ENCODE measurements around the gene TEF. TPM values are rescaled to one million over a fixed set of nuclear protein-coding genes. Genes with fewer than 3 reads are reported as not detected.

The TEF gene
- total RNA-seq, 1 donor from 2014 or later = 13.9 TPM

DNA sequence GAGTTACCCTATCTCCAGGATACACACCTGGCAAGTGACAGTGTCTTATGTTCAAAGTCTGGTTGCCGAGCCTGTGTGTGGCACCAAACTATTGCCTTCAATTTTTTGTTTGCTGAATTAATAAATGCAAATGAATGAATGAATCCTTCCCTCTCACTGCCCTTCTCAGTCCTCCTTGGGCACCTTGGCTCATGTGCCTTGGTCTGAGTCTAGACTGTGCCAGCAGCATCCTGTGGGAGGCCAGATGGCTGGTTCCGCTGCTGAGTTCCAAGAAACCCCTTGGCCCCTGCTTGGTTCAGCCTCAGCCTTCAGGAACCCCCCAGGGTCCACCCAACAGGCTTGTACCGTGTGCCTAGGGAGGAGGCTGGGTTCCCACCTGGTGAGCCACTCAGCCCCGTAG is 33.8 kb downstream of the TEF start:
- peaks cover 4% of the 10 kb centered on the region for H3K9me3 Mint-ChIP-seq (ENCODE audit: unreplicated experiment)
- peaks cover 1% of the 10 kb centered on the region for H3K27me3 Mint-ChIP-seq (ENCODE audit: unreplicated experiment)
- DNase-seq = no peak
- TF ChIP-seq CTCF (IDR thresholded peaks at IDR 0.05; ENCODE audit: partially characterized antibody, unreplicated experiment) = no peak
- peaks cover 10% of the 10 kb centered on the region for H3K4me1 Mint-ChIP-seq (ENCODE audit: low read depth, unreplicated experiment)
- H3K4me3 Mint-ChIP-seq (ENCODE audit: unreplicated experiment) = no peak overlapping the region
- H3K27ac Mint-ChIP-seq (ENCODE audit: unreplicated experiment) = no peak overlapping the region
- H3K36me3 Mint-ChIP-seq (ENCODE audit: unreplicated experiment) = no peaks in the 10 kb centered on the region

DNA sequence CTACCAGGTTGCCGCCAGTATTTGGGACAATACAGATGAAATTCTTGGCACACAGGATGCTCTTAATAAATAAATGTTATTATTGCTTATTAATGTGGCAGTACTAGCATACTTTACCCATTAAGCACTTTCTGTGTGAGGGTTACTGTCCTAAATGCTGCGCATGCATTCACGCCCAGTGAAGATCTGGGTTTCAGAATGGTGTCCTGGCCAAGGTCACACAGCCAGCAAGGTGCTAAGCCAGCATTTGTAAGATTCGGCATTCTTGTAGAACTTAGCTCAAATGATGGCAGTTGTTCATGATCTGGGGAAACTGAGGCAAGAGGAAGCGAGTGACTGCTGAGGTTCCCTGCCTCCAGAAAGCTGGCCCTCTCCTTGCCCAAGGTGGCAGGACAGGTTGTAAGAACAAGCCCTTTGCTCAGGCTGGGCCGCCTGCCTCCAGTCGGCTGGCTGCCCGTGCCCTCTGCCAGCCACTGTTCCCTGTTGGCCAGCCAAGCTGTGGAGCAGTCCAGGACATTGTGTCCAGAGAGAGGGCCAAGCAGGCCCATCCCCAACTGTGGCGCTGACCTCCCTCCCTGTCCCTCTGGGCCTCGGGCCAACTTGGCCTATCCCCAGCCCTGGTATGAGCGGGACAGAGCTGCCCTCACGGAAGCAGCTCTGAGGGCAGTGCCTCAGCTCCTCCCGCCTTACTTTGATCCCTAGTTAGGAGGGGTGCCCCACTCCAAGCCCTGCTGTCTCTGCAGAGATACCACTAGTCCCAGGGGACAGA is 36.1 kb downstream of the TEF start:
- H3K36me3 Mint-ChIP-seq (ENCODE audit: unreplicated experiment) = no peaks in the 10 kb centered on the region
- peaks cover 3% of the 10 kb centered on the region for H3K4me1 Mint-ChIP-seq (ENCODE audit: low read depth, unreplicated experiment)
- no peak overlapping the region for H3K27ac Mint-ChIP-seq (ENCODE audit: unreplicated experiment)
- H3K9me3 Mint-ChIP-seq (ENCODE audit: unreplicated experiment) = peaks cover 4% of the 10 kb centered on the region
- TF ChIP-seq CTCF (IDR thresholded peaks at IDR 0.05; ENCODE audit: partially characterized antibody, unreplicated experiment) = no peak
- peaks cover 1% of the 10 kb centered on the region for H3K27me3 Mint-ChIP-seq (ENCODE audit: unreplicated experiment)
- DNase-seq = no peak
- H3K4me3 Mint-ChIP-seq (ENCODE audit: unreplicated experiment) = no peak overlapping the region

- Mint-ChIP-seq H3K27ac (ENCODE audit: unreplicated experiment) (no peak overlapping the region), H3K9me3 (ENCODE audit: unreplicated experiment) (peaks cover 4% of the 10 kb centered on the region), H3K4me3 (ENCODE audit: unreplicated experiment) (no peak overlapping the region), H3K36me3 (ENCODE audit: unreplicated experiment) (no peaks in the 10 kb centered on the region), H3K27me3 (ENCODE audit: unreplicated experiment) (peaks cover 1% of the 10 kb centered on the region), H3K4me1 (ENCODE audit: low read depth, unreplicated experiment) (peaks cover 3% of the 10 kb centered on the region)
- TF ChIP-seq CTCF (IDR thresholded peaks at IDR 0.05; ENCODE audit: partially characterized antibody, unreplicated experiment) = no peak
- DNase-seq = no peak
Observed at GRCh38 chr22:41418717-41419116, 37.0 kb downstream of the TEF start.

GRCh38 chr22:41425660-41426365 is 44.1 kb downstream of the TEF start:
- no peak for DNase-seq
- TF ChIP-seq CTCF (IDR thresholded peaks at IDR 0.05; ENCODE audit: partially characterized antibody, unreplicated experiment) = no peak
- no peaks in the 10 kb centered on the region for H3K27me3 Mint-ChIP-seq (ENCODE audit: unreplicated experiment)
- no peaks in the 10 kb centered on the region for H3K36me3 Mint-ChIP-seq (ENCODE audit: unreplicated experiment)
- H3K9me3 Mint-ChIP-seq (ENCODE audit: unreplicated experiment) = no peaks in the 10 kb centered on the region
- H3K27ac Mint-ChIP-seq (ENCODE audit: unreplicated experiment) = no peak overlapping the region
- peaks cover 2% of the 10 kb centered on the region for H3K4me1 Mint-ChIP-seq (ENCODE audit: low read depth, unreplicated experiment)
- H3K4me3 Mint-ChIP-seq (ENCODE audit: unreplicated experiment) = no peak overlapping the region

Measured in glutamatergic neuron (in vitro differentiated cells).